Mesenchymal stem cell (in vitro differentiated cells and primary cell): ENCODE results near the gene REV3L.
"Not testable (repeated sequence)": the region's sequence is repeated elsewhere in the genome, so short reads cannot be mapped to it uniquely, and the experiment has no call there.

Experiments used
- DNase-seq: peaks from one replicate; pipeline ENCODE4 v3.0.0-alpha.2; 2013
- H2AFZ ChIP-seq: one replicate; pipeline ENCODE4 v1.6.1; 2013; ENCODE audit warnings: low read depth, mild to moderate bottlenecking, control low read depth, inconsistent platforms, low read length, moderate library complexity
- H2AK5ac ChIP-seq: 2 replicates; pipeline ENCODE4 v1.6.1; 2013; ENCODE audit warnings: low read length, moderate library complexity, mild to moderate bottlenecking, inconsistent platforms; ENCODE audit not compliant: severe bottlenecking
- H2BK120ac ChIP-seq: one replicate; pipeline ENCODE4 v1.6.1; 2013; ENCODE audit warnings: low read depth, mild to moderate bottlenecking, inconsistent platforms, low read length, moderate library complexity
- H2BK12ac ChIP-seq, 2 experiments: one replicate each; pipeline ENCODE4 v1.6.1; 2013; ENCODE audit warnings: inconsistent platforms in 2 of 2, low read length in 2 of 2, mild to moderate bottlenecking in 2 of 2, moderate library complexity in 2 of 2, control low read depth in 1 of 2
- H2BK15ac ChIP-seq: one replicate; pipeline ENCODE4 v1.6.1; 2013; ENCODE audit warnings: mild to moderate bottlenecking, low read depth, inconsistent platforms; ENCODE audit not compliant: poor library complexity, severe bottlenecking
- H2BK5ac ChIP-seq: 2 replicates; pipeline ENCODE4 v1.6.1; 2013; ENCODE audit warnings: low read depth, mild to moderate bottlenecking, low read length, control low read depth, inconsistent platforms; ENCODE audit not compliant: poor library complexity, severe bottlenecking
- H3K14ac ChIP-seq, 2 experiments: one replicate each; pipeline ENCODE4 v1.6.1; 2013; ENCODE audit warnings: inconsistent platforms in 2 of 2, low read length in 2 of 2, control low read depth in 1 of 2, mild to moderate bottlenecking in 1 of 2, moderate library complexity in 1 of 2
- H3K18ac ChIP-seq, 2 experiments: one replicate each; pipeline ENCODE4 v1.6.1; 2013; ENCODE audit warnings: inconsistent platforms in 2 of 2, low read length in 2 of 2, control low read depth in 1 of 2, low read depth in 1 of 2, mild to moderate bottlenecking in 1 of 2
- H3K23ac ChIP-seq, 2 experiments: one replicate each; pipeline ENCODE4 v1.6.1; 2013; ENCODE audit warnings: inconsistent platforms in 2 of 2, low read length in 2 of 2, mild to moderate bottlenecking in 2 of 2, moderate library complexity in 2 of 2, control low read depth in 1 of 2
- H3K27ac ChIP-seq: 2 replicates; pipeline ENCODE4 v1.5.1; 2013; ENCODE audit warnings: mild to moderate bottlenecking, moderate library complexity, low read length, control low read depth, inconsistent platforms; ENCODE audit not compliant: poor library complexity, severe bottlenecking
- H3K27me3 ChIP-seq, 2 experiments: 2 replicates each; pipeline versions ENCODE4 v1.6.1 to v1.7.0; 2013; ENCODE audit warnings: low read length in 2 of 2, mild to moderate bottlenecking in 2 of 2, moderate library complexity in 2 of 2, control low read depth in 1 of 2, inconsistent platforms in 1 of 2; ENCODE audit not compliant: control insufficient read depth in 1 of 2, insufficient read depth in 1 of 2
- H3K36me3 ChIP-seq, 2 experiments: 2 replicates each; pipeline versions ENCODE4 v1.6.1 to v1.7.0; 2013; ENCODE audit warnings: low read length in 2 of 2, control low read depth in 1 of 2, inconsistent platforms in 1 of 2, low read depth in 1 of 2, mild to moderate bottlenecking in 1 of 2; ENCODE audit not compliant: insufficient read depth in 2 of 2, control insufficient read depth in 1 of 2
- H3K4ac ChIP-seq, 2 experiments: one replicate each; pipeline ENCODE4 v1.6.1; 2013; ENCODE audit warnings: inconsistent platforms in 2 of 2, low read length in 2 of 2, mild to moderate bottlenecking in 2 of 2, moderate library complexity in 2 of 2, control low read depth in 1 of 2, low read depth in 1 of 2
- H3K4me1 ChIP-seq: 2 replicates; pipeline ENCODE4 v1.6.1; 2013; ENCODE audit warnings: low read depth, low read length, control low read depth; ENCODE audit not compliant: control insufficient read depth, insufficient read depth
- H3K4me2 ChIP-seq: 2 replicates; pipeline ENCODE4 v1.6.1; 2013; ENCODE audit warnings: low read length, mild to moderate bottlenecking, inconsistent platforms; ENCODE audit not compliant: poor library complexity, severe bottlenecking
- H3K4me3 ChIP-seq, 2 experiments: 2 replicates each; pipeline versions ENCODE4 v1.5.1 to v1.7.0; 2013; ENCODE audit warnings: low read length in 2 of 2, mild to moderate bottlenecking in 2 of 2, control low read depth in 1 of 2, low read depth in 1 of 2; ENCODE audit not compliant: insufficient read depth in 1 of 2
- H3K79me1 ChIP-seq: replicated peaks from 2 replicates; pipeline ENCODE4 v1.6.1; 2013; ENCODE audit warnings: mild to moderate bottlenecking, control low read depth, low read length, inconsistent platforms; ENCODE audit not compliant: poor library complexity, severe bottlenecking
- H3K9ac ChIP-seq: 2 replicates; pipeline ENCODE4 v1.7.0; 2013; ENCODE audit warnings: mild to moderate bottlenecking, low read length, moderate library complexity
- H3K9me3 ChIP-seq: 2 replicates; pipeline ENCODE4 v1.7.0; 2013; ENCODE audit warnings: mild to moderate bottlenecking, low read length; ENCODE audit not compliant: control insufficient read depth
- H4K8ac ChIP-seq: one replicate; pipeline ENCODE4 v1.6.1; 2013; ENCODE audit warnings: inconsistent platforms, mild to moderate bottlenecking, low read length, moderate library complexity
- H4K91ac ChIP-seq: one replicate; pipeline ENCODE4 v1.6.1; 2013; ENCODE audit warnings: mild to moderate bottlenecking, low read length, inconsistent platforms
- WGBS: methylation state at CpG from one replicate; pipeline ENCODE4 v1.1.7; 2013; ENCODE audit warnings: mixed read lengths; 5-methylcytosine and 5-hydroxymethylcytosine counted together

REV3L gene

DNA sequence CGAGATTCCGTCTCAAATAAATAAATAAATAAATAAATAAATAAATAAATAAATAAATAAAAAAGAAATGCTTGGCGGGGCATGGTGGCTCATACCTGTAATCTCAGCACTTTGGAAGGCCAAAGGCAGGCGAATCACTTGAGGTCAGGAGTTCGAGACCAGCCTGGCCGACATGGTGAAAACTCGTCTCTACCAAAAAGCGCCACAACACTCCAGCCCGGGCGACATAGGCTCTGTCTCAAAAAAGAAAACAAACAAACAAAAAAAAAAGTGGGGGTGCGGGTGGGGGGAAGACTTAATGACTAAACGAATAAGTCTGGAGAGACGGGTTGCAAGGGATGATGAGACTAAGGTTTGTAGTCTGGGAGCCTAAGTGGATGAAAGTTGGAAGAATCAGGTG is 225.0 kb downstream of the REV3L start:
- H2AK5ac ChIP-seq, result peak overlapping the region; percentile 73
- DNase-seq, result no peak
- no peak overlapping the region for H4K8ac ChIP-seq
- H2BK15ac ChIP-seq, result no peak overlapping the region
- no peak overlapping the region for H3K4ac ChIP-seq
- H4K91ac ChIP-seq, result no peak overlapping the region
- no peak overlapping the region for H3K23ac ChIP-seq
- WGBS, result 92% methylated on average over 7 of the region's 13 CpGs
- H3K4me3 ChIP-seq, result no peak overlapping the region
- H3K79me1 ChIP-seq, result peaks cover 10% of the 10 kb centered on the region
- H3K14ac ChIP-seq, result no peak overlapping the region
- H3K9ac ChIP-seq, result peak overlapping the region; percentile 96
- H2AFZ ChIP-seq, result no peak overlapping the region
- peaks cover 8% of the 10 kb centered on the region for H3K4me1 ChIP-seq
- H3K27me3 ChIP-seq, result peaks cover 0 to 7% of the 10 kb centered on the region in 2 experiments
- no peak overlapping the region for H2BK120ac ChIP-seq
- no peak overlapping the region for H2BK12ac ChIP-seq
- no peaks in the 10 kb centered on the region for H3K9me3 ChIP-seq
- no peak overlapping the region for H3K4me2 ChIP-seq
- H3K27ac ChIP-seq, result peak overlapping the region; percentile 61
- no peak overlapping the region for H2BK5ac ChIP-seq
- H3K18ac ChIP-seq, result no peak overlapping the region
- H3K36me3 ChIP-seq, result peaks cover 0 to 4% of the 10 kb centered on the region in 2 experiments

DNA sequence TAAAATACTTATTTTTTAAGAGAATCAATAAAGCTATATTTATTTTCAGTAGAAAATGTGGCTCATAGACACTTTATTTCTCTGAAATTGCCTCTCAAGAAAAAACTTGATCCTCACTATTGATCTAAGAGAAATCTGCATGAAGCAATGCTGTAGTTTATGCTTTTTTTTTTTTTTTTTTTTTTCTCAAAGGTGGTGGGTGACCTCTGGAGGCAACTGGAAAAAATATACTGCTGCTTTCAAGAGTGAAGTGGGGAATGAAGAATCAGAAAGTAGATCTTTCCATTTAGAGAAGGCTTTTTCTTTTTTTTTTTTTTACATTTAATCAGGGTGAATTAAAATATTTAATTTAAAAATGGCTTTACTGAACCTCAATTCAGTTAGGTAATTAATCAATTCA is 226.4 kb downstream of the REV3L start:
- H3K9me3 ChIP-seq, result no peaks in the 10 kb centered on the region
- no peak for DNase-seq
- H2BK15ac ChIP-seq, result no peak overlapping the region
- no peaks in the 10 kb centered on the region for H3K36me3 ChIP-seq
- H3K18ac ChIP-seq, result no peak overlapping the region
- peaks cover 4% of the 10 kb centered on the region for H3K79me1 ChIP-seq
- H3K27me3 ChIP-seq, result peaks cover 0 to 7% of the 10 kb centered on the region in 2 experiments
- H3K4me2 ChIP-seq, result no peak overlapping the region
- no peak overlapping the region for H2BK12ac ChIP-seq
- no peak overlapping the region for H3K27ac ChIP-seq
- H3K4me1 ChIP-seq, result peaks cover 5% of the 10 kb centered on the region
- no peak overlapping the region for H2BK5ac ChIP-seq
- H3K4ac ChIP-seq, result no peak overlapping the region
- no peak overlapping the region for H2BK120ac ChIP-seq
- H3K23ac ChIP-seq, result no peak overlapping the region
- H4K8ac ChIP-seq, result no peak overlapping the region
- H2AK5ac ChIP-seq, result no peak overlapping the region
- no peak overlapping the region for H2AFZ ChIP-seq
- no peak overlapping the region for H3K4me3 ChIP-seq
- H4K91ac ChIP-seq, result no peak overlapping the region
- H3K14ac ChIP-seq, result no peak overlapping the region
- H3K9ac ChIP-seq, result no peak overlapping the region

DNA sequence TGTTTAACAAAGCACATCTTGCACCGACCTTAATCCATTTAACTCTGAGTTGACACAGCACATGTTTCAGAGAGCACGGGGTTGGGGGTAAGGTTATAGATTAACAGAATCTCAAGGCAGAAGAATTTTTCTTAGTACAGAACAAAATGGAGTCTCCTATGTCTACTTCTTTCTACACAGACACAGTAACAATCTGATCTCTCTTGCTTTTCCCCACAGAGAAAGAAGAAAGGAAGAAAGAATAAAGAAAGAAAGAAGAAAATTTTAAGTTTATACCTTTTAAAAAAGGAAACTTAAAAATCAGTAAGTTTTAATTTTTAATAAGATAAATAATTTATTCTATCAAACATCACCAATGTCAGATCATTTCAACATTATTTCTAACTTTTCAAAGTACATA is 227.2 kb downstream of the REV3L start:
- H2BK5ac ChIP-seq, DNase-seq, H2BK120ac ChIP-seq, H3K4me2 ChIP-seq, H3K18ac ChIP-seq, H2BK12ac ChIP-seq, H2AK5ac ChIP-seq, H3K27ac ChIP-seq, H3K4me3 ChIP-seq, H2AFZ ChIP-seq, H3K9me3 ChIP-seq, H3K4me1 ChIP-seq, H3K79me1 ChIP-seq, H4K8ac ChIP-seq, H3K9ac ChIP-seq, H2BK15ac ChIP-seq, H3K36me3 ChIP-seq, H3K4ac ChIP-seq, H3K14ac ChIP-seq, H3K27me3 ChIP-seq, H4K91ac ChIP-seq, H3K23ac ChIP-seq: not testable (repeated sequence)
- no CpG with 5 or more reads among the region's 2 CpGs for WGBS

DNA sequence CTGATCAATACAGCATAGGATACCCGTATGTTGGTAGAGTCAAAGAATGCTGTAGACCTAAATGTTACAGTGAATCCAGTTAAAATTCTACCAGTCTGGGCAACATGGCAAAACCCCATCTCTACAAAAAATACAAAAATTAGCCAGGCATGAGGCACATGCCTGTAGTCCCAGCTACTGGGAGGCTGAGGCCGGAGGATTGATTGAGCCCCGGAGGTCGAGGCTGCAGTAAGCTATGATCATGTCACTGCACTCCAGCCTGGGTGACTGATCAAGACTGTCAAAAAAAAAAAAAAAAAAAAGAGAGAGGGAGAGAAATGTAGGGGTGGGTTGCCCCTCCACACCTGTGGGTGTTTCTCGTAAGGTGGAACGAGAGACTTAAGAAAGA is 228.2 kb downstream of the REV3L start:
- no peak overlapping the region for H3K14ac ChIP-seq
- H3K4ac ChIP-seq, result no peak overlapping the region
- H2BK15ac ChIP-seq, result no peak overlapping the region
- no peak overlapping the region for H2BK120ac ChIP-seq
- no peak overlapping the region for H3K23ac ChIP-seq
- no peak overlapping the region for H3K4me3 ChIP-seq
- H4K8ac ChIP-seq, result no peak overlapping the region
- WGBS, result 98% methylated on average over 6 of the region's 6 CpGs
- no peak overlapping the region for H2AK5ac ChIP-seq
- H4K91ac ChIP-seq, result no peak overlapping the region
- peaks cover 3% of the 10 kb centered on the region for H3K79me1 ChIP-seq
- DNase-seq, result no peak
- H3K9me3 ChIP-seq, result no peaks in the 10 kb centered on the region
- H3K27ac ChIP-seq, result no peak overlapping the region
- peaks cover 1% of the 10 kb centered on the region for H3K4me1 ChIP-seq
- no peak overlapping the region for H3K4me2 ChIP-seq
- no peaks in the 10 kb centered on the region for H3K36me3 ChIP-seq
- H3K27me3 ChIP-seq, result peaks cover 0 to 7% of the 10 kb centered on the region in 2 experiments
- H3K9ac ChIP-seq, result no peak overlapping the region
- H2BK5ac ChIP-seq, result no peak overlapping the region
- H2BK12ac ChIP-seq, result no peak overlapping the region
- no peak overlapping the region for H2AFZ ChIP-seq
- no peak overlapping the region for H3K18ac ChIP-seq
